Keratinocyte (primary cell): ENCODE measurements around the gene TNFSF15. TPM values are rescaled to one million over a fixed set of nuclear protein-coding genes. Genes with fewer than 3 reads are reported as not detected.

ENCODE experiments used
- DNase-seq: peaks from one replicate; pipeline ENCODE4 v3.0.0-alpha.2; 2011; ENCODE audit warnings: low read depth, missing footprints, low spot score
- FAIRE-seq: peaks from 2 replicates; lab custom pipeline; 2011; peaks lifted over from hg19 to GRCh38; lab: Jason Lieb, UNC
- H2AFZ ChIP-seq: 2 replicates; pipeline ENCODE4 v1.6.0; 2012; ENCODE audit warnings: low read length, control low read depth, inconsistent platforms; ENCODE audit not compliant: control insufficient read depth
- H3K27ac ChIP-seq: 2 replicates; pipeline ENCODE4 v1.5.1; 2011; ENCODE audit warnings: low read length; ENCODE audit not compliant: control insufficient read depth, insufficient read depth
- H3K27me3 ChIP-seq: 3 replicates; pipeline ENCODE4 v1.6.0; 2011; ENCODE audit warnings: low read length; ENCODE audit not compliant: control insufficient read depth, insufficient read depth; ENCODE audit errors: extremely low read depth
- H3K36me3 ChIP-seq, 2 experiments: 2 replicates in 1 of 2; 3 replicates in 1 of 2; pipeline ENCODE4 v1.5.1; 2011; ENCODE audit warnings: low read length in 2 of 2, mild to moderate bottlenecking in 1 of 2; ENCODE audit not compliant: control insufficient read depth in 2 of 2, insufficient read depth in 2 of 2; ENCODE audit errors: extremely low read depth in 1 of 2
- H3K4me1 ChIP-seq: 3 replicates; pipeline ENCODE4 v1.5.1; 2011; ENCODE audit warnings: low read length; ENCODE audit not compliant: control insufficient read depth, insufficient read depth; ENCODE audit errors: extremely low read depth
- H3K4me2 ChIP-seq: 3 replicates; pipeline ENCODE4 v1.6.0; 2011; ENCODE audit warnings: low read depth, low read length; ENCODE audit not compliant: control insufficient read depth, insufficient read depth; ENCODE audit errors: extremely low read depth
- H3K4me3 ChIP-seq, 3 experiments: fragments of 200-600 bp in 1 of 3; sonication (generic) in 1 of 3; 2 replicates in 2 of 3; 3 replicates in 1 of 3; pipeline ENCODE4 v1.5.1; 2011 to 2016; ENCODE audit warnings: low read length in 3 of 3, mild to moderate bottlenecking in 3 of 3, control low read depth in 2 of 3, inconsistent platforms in 1 of 3, low read depth in 1 of 3, mixed read lengths in 1 of 3, mixed run types in 1 of 3, moderate library complexity in 1 of 3; ENCODE audit not compliant: control insufficient read depth in 2 of 3, insufficient read depth in 2 of 3; ENCODE audit errors: extremely low read depth in 1 of 3
- H3K79me2 ChIP-seq: 2 replicates; pipeline ENCODE4 v1.6.0; 2012; ENCODE audit warnings: low read length; ENCODE audit not compliant: control insufficient read depth, insufficient read depth
- H3K9ac ChIP-seq: 3 replicates; pipeline ENCODE4 v1.6.0; 2011; ENCODE audit warnings: low read length; ENCODE audit not compliant: control insufficient read depth, insufficient read depth; ENCODE audit errors: extremely low read depth
- H3K9me1 ChIP-seq: 3 replicates; pipeline ENCODE4 v1.6.0; 2011; ENCODE audit warnings: low read length; ENCODE audit not compliant: control insufficient read depth, insufficient read depth; ENCODE audit errors: extremely low read depth
- H3K9me3 ChIP-seq: 2 replicates; pipeline ENCODE4 v1.5.1; 2012; ENCODE audit warnings: low read depth, low read length; ENCODE audit not compliant: control insufficient read depth
- H4K20me1 ChIP-seq: 3 replicates; pipeline ENCODE4 v1.6.0; 2011; ENCODE audit warnings: low read length; ENCODE audit not compliant: control insufficient read depth, insufficient read depth; ENCODE audit errors: extremely low read depth
- EZH2 ChIP-seq: IDR thresholded peaks from one replicate; pipeline ENCODE4 v1.6.1; 2012; ENCODE audit warnings: inconsistent platforms, mild to moderate bottlenecking, low read length, moderate library complexity
- dilution Hi-C: fragments of 300-500 bp; cut with MboI; formaldehyde crosslinking; loops from one replicate; pipeline ENCODE4 v1.7.0; 2020; ENCODE audit warnings: low sequenced_read_pairs; ENCODE audit not compliant: extremely low pct_ligation_motif_present
- polyA plus RNA-seq, 5 experiments: library from polyadenylated mRNA; depleted of rRNA in 3 of 5; stranded (reverse) in 3 of 5; stranded (forward) in 1 of 5; unstranded in 1 of 5; fragments of >200 nt; gene quantifications; 1 replicate in 1 of 5; 2 replicates in 3 of 5; 3 replicates in 1 of 5; pipeline versions ENCODE4 v1.2.1 to v1.2.3, GENCODE V29; 2011 to 2012; ENCODE audit warnings: missing spikeins in 2 of 5, low read depth in 1 of 5, low replicate concordance in 1 of 5
- TF ChIP-seq, protein P1 (sequence below), 3 experiments: IDR thresholded peaks in 1 of 3; conservative IDR thresholded peaks in 1 of 3; optimal IDR thresholded peaks in 1 of 3; 2 replicates in 2 of 3; 3 replicates in 1 of 3; pipeline versions ENCODE3 to v1.5.1; 2011; ENCODE audit warnings: low read length in 3 of 3, mild to moderate bottlenecking in 3 of 3, moderate library complexity in 2 of 3, control low read depth in 1 of 3, inconsistent platforms in 1 of 3; ENCODE audit not compliant: insufficient read depth in 2 of 3; ENCODE audit errors: extremely low read depth in 1 of 3

The TNFSF15 gene
- polyA plus RNA-seq, 1 donor (not counting 4 experiments of a cell fraction or from before 2014, with no cell fraction given): 1.1 TPM

DNA sequence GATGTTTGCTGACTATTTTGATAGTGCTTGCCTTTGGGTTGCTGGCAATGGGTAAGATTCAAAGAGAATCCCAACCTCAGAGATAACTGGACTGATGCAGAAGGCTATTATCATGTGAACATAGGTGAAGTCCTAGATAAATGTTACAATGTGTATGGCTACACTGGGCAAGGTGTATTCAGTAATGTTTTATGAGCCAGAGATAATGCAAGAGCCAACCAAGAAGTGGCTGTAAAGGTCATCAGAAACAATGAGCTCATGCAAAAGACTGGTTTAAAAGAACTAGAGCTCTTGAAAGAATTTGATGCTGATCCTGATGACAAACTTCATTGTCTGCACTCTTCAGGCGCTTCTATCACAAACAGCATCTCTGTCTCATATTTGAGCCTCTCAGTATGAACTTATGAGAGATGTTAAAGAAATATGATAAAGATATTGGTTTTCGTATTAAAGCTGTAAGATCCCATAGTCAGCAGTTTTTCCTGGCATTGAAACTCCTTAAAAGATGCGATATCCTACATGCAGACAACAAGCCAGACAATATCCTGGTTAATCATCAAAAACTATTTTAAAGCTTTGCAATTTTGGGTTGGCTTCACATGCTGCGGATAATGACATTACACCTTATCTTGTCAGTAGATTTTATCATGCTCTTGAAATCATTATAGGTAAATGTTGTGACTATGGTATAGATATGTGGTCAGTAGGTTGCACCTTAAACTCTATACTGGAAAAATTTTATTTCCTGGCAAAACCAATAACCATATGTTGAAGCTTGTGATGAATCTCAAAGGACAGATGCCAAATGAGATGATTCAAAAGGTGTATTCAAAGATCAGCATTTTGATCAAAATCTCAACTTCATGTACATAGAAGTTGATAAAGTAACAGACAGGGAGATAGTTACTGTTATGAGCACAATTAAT lies 41.9 kb upstream of the TNFSF15 start:
- Histone ChIP-seq H3K27ac (no peak overlapping the region), H3K36me3 (no peaks in the 10 kb centered on the region), H3K4me3 (no peak overlapping the region), H3K4me2 (no peak overlapping the region), H2AFZ (no peak overlapping the region), H3K79me2 (no peaks in the 10 kb centered on the region), H3K4me1 (peaks cover 5% of the 10 kb centered on the region), H3K9me3 (no peaks in the 10 kb centered on the region), H3K9ac (no peak overlapping the region), H3K9me1 (no peaks in the 10 kb centered on the region), H3K27me3 (no peaks in the 10 kb centered on the region), H4K20me1 (no peaks in the 10 kb centered on the region)
- dilution Hi-C loops: no loop called here
- no peak for TF ChIP-seq EZH2
- TF ChIP-seq, protein P1, sequence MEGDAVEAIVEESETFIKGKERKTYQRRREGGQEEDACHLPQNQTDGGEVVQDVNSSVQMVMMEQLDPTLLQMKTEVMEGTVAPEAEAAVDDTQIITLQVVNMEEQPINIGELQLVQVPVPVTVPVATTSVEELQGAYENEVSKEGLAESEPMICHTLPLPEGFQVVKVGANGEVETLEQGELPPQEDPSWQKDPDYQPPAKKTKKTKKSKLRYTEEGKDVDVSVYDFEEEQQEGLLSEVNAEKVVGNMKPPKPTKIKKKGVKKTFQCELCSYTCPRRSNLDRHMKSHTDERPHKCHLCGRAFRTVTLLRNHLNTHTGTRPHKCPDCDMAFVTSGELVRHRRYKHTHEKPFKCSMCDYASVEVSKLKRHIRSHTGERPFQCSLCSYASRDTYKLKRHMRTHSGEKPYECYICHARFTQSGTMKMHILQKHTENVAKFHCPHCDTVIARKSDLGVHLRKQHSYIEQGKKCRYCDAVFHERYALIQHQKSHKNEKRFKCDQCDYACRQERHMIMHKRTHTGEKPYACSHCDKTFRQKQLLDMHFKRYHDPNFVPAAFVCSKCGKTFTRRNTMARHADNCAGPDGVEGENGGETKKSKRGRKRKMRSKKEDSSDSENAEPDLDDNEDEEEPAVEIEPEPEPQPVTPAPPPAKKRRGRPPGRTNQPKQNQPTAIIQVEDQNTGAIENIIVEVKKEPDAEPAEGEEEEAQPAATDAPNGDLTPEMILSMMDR (optimal IDR thresholded peaks at IDR 0.05 in 1 of 3, IDR thresholded peaks at IDR 0.05 in 1 of 3, conservative IDR thresholded peaks at IDR 0.05 in 1 of 3; ENCODE audit: extremely low read depth in 1 of 3, insufficient read depth in 2 of 3, low read length in 3 of 3): no peak
- DNase-seq: no peak
- FAIRE-seq: no peak

DNA sequence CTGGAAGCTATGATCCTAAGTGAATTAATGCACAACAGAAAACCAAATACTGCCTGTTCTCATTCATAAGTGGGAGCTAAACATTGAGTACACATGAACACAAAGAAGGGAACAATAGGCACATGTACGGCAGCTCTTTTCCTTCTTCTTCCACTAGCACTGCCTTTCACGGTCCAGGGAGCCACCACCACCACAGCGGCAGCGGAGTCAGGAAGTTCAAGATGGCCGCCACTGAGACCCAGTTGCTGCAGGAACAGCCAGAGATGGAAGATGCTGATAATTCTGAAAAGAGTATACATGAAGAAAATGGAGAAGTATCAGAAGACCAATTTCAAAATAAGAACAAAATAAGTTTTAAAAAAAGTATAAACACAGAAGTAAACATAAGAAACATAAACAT lies 39.5 kb upstream of the TNFSF15 start:
- H3K27ac ChIP-seq: no peak overlapping the region

More for the DNA sequence above, 39.5 kb upstream of the TNFSF15 start:
- no peaks in the 10 kb centered on the region for H3K36me3 ChIP-seq
- H3K4me2 ChIP-seq: no peak overlapping the region
- H3K27me3 ChIP-seq: no peaks in the 10 kb centered on the region
- DNase-seq (no peak), FAIRE-seq (no peak)
- no peak overlapping the region for H3K9ac ChIP-seq
- H3K4me1 ChIP-seq: peaks cover 5% of the 10 kb centered on the region
- H2AFZ ChIP-seq: no peak overlapping the region
- H3K9me1 ChIP-seq: no peaks in the 10 kb centered on the region
- no peaks in the 10 kb centered on the region for H3K9me3 ChIP-seq
- H4K20me1 ChIP-seq: no peaks in the 10 kb centered on the region
- no peak overlapping the region for H3K4me3 ChIP-seq
- H3K79me2 ChIP-seq: no peaks in the 10 kb centered on the region
- dilution Hi-C loops: no loop called here
- TF ChIP-seq, protein P1 (optimal IDR thresholded peaks at IDR 0.05 in 1 of 3, IDR thresholded peaks at IDR 0.05 in 1 of 3, conservative IDR thresholded peaks at IDR 0.05 in 1 of 3; ENCODE audit: extremely low read depth in 1 of 3, insufficient read depth in 2 of 3, low read length in 3 of 3): no peak
- TF ChIP-seq EZH2: no peak
